ENCODE results near the gene UNC50.

UNC50 gene

GRCh38 chr2:98637401-98638147, 29.2 kb downstream of the UNC50 start:
- TF ChIP-seq CTCF (IDR thresholded peaks at IDR 0.05; ENCODE audit: low read depth, low read length) = no peak
- DNase-seq (ENCODE audit: extremely low read depth, low read depth) = no peak

- DNase-seq (ENCODE audit: extremely low read depth, low read depth) = no peak
Observed at GRCh38 chr2:98643496-98644100, 35.2 kb downstream of the UNC50 start.

DNA sequence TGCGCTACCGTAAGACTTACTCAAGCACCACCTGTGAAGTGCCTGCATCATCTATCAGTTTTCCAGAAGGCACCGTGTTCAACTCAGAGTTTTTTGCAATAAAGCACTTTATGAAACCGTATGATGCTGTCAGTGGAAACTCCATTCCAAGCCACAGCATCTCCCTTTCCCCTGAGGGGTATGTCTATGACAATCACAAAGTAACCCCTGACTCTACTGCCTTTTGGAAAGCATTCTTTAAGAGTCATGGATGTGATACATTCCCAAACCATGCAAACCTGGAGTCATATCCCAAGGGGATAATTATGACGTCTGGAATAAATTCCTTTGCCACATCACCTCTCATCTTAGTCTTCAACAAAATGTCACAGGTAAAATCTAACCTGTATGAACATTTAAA, 39.2 kb downstream of the UNC50 start:
- no peak for DNase-seq (ENCODE audit: extremely low read depth, low read depth)
- TF ChIP-seq CTCF (IDR thresholded peaks at IDR 0.05; ENCODE audit: low read depth, low read length) = no peak

More at GRCh38 chr2:98643496-98644100, 35.2 kb downstream of the UNC50 start:
- no peak for TF ChIP-seq CTCF (IDR thresholded peaks at IDR 0.05; ENCODE audit: low read depth, low read length)

DNA sequence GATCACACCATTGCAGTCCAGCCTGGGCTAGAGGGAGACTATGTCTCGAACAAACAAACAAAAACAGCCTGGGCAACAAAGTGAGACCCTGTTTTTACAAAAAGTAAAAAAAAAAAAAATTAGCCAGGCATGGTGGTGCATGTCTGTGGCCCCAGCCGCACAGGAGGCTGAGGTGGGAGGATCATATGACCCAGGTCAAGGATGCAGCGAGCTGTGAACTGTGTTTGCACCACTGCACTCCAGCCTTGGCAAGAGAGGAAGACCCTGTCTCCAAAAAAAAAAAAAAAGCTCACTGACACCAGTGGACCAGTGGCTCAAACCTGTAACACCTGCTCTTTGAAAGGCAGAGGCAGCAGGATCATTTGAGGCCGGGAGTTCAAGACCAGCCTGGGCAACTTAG, 40.1 kb downstream of the UNC50 start:
- no peak for DNase-seq (ENCODE audit: extremely low read depth, low read depth)
- TF ChIP-seq CTCF (IDR thresholded peaks at IDR 0.05; ENCODE audit: low read depth, low read length) = no peak

DNA sequence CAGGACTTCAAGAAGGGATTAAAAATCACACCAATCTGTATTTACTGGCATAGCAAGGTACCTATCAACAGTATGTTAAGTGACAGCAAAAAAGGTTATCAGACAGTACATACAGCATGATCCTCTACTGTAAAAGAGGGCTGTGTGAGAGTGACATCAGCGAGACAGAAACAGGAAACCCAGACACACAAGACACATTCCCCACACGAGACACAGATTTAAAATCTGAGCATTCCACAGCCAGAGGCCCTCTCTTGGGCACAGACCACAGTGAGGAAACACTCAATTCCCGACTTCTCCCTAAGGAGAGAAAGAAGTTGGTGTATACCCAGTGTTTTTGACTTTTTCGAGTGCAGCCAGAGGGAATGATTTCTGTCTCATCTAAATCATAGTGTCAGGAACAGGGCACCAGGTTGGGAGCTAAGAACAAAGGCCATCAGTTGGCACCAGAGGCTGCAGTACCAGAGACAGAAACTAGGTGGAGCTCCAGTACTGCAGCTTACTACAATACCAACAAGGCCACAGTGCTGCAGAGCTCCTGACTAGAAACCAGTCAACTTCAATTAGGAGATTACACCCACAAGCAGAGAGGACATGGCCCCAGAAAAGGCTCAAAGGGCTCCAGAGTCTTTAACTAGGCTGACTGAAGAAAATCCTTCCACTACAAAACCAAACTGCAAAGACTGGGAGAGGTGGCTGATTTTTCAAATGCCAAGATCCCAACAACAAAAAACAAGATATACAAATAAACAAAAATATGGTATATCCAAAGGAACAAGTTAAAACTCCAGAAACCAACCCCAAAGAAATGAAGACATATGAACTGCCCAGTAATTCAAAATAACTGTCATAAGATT, 41.0 kb downstream of the UNC50 start:
- TF ChIP-seq CTCF (IDR thresholded peaks at IDR 0.05; ENCODE audit: low read depth, low read length) = no peak; the same call in none of the 2 replicates
- DNase-seq (ENCODE audit: extremely low read depth, low read depth) = peak; percentile 38

DNA sequence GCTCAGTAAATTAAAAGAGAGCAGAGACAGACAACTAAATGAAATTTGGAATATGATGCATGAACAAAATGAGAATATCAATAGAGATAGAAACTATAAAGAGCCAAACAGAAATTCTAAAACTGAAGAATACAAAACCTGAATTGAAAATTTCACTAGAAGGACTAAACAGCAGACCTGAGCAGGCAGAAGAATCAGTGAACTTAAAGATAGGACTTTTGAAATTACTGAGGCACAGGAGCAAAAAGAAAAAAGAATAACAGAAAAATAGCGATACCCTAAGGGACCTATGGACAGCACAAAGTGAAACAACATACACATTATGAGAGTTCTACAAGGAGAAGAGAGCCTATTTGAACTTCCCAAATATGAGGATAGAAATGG, 41.6 kb downstream of the UNC50 start:
- no peak for DNase-seq (ENCODE audit: extremely low read depth, low read depth)
- TF ChIP-seq CTCF (IDR thresholded peaks at IDR 0.05; ENCODE audit: low read depth, low read length) = no peak

DNA sequence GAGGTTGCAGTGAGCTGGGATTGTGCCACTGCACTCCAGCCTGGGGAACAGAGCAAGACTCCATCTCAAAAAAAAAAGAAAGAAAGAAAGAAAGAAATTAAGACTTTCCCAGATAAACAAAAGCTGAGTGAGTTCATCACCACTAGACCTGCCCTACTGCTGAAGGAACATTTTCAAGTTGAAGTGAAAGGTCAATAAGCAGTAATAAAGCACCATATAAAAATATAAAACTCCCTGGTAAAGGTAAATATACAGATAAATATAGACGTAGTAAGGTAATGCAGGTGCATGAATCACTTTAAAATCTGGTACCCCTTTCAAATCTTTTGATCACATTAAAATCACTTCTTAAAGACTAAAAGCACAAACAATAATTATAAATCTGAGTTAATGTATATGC, 42.6 kb downstream of the UNC50 start:
- no peak for DNase-seq (ENCODE audit: extremely low read depth, low read depth)
- no peak for TF ChIP-seq CTCF (IDR thresholded peaks at IDR 0.05; ENCODE audit: low read depth, low read length)
